Iris pigment epithelial cell (primary cell): ENCODE results near the gene CDC42SE1.

Source experiments
- DNase-seq: peaks from one replicate; pipeline ENCODE4 v3.0.0-alpha.2; 2011; ENCODE audit warnings: low read depth

Gene CDC42SE1

GRCh38 chr1:151008244-151009205, 50.9 kb downstream of the CDC42SE1 start, which contains the start of gene PRUNE1:
Gene PRUNE1 (plus strand): TSS chr1:151008449. CDS start chr1:151008633, 184 bp downstream.
- DNase-seq, result peak; percentile 95

GRCh38 chr1:151007853-151008243, 51.6 kb downstream of the CDC42SE1 start:
- no peak for DNase-seq

- peak; percentile 90 for DNase-seq
These were observed 52.9 kb downstream of the CDC42SE1 start, which contains the start of gene MINDY1 for GRCh38 chr1:151006327-151007052. Gene MINDY1 (minus strand): TSS chr1:151006902. CDS start chr1:151002617, 4,285 bp downstream.

GRCh38 chr1:151005729-151006319, 53.6 kb downstream of the CDC42SE1 start:
- no peak for DNase-seq

GRCh38 chr1:151003180-151003579, 56.2 kb downstream of the CDC42SE1 start:
- no peak for DNase-seq

- no peak for DNase-seq
These were observed 56.8 kb downstream of the CDC42SE1 start for GRCh38 chr1:151002611-151003010.

- no peak for DNase-seq
These were observed 57.4 kb downstream of the CDC42SE1 start for GRCh38 chr1:151002051-151002450.

- DNase-seq, result no peak
These were observed 57.8 kb downstream of the CDC42SE1 start for GRCh38 chr1:151001602-151002001.
